HG02798 (cell line): ENCODE measurements around the gene UGCG.
"Not testable (repeated sequence)": the region's sequence is repeated elsewhere in the genome, so short reads cannot be mapped to it uniquely, and the experiment has no call there.

Source experiments
- ATAC-seq: cut with Tn5 transposase; IDR thresholded peaks from one replicate; pipeline ENCODE4 v1.9.1; 2021; ENCODE audit warnings: mild to moderate bottlenecking; ENCODE audit not compliant: unreplicated experiment, poor library complexity

UGCG gene

DNA sequence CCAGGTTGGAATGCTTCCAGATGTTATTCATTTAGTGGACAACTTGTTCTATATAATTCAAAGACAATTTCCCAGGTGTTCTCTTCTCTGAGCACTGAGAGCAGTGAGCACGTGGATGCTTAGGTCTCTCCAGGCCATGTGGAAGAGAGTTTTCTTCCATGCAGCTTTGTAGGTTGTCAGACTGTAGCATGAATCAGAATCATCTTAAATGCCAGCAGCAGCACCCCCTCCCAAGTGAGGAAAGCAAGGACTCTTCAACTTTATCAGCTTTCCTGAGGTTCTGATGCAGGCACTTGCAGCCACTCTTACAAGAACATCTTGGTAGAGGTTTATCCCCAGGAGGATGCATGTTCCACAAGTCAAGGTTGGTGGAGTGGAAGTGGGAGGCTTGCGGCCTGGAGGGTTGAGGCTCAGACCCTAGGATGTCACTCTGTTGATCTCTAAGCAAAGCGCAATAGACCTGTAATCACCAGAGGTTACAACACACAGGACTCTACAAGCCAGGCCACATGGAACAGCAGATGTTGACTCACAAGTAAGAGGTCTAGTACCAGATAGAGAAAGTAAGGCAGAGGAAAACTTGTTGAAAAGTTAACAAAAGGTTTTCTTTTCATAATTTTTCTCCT, 47.7 kb downstream of the UGCG start:
- no peak for ATAC-seq

DNA sequence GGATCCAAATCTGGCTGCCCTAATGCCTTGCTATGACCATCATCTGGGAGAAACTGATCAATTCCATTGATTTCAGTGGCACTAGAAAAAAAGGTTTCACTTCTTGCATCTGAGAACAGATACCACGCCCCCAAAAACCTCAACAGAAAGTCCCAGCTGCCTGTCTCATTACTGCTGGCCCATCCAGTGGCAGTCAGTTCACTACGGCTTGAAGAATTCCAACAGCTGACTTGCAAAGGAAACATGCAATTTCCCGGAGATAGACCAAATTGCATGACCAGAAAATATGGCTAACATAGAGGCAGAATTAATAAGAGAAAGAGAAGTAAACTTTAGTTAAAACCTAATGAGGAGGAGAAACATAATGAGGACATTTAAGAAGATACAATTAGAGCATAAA, 48.6 kb downstream of the UGCG start:
- ATAC-seq = peak; percentile 79

DNA sequence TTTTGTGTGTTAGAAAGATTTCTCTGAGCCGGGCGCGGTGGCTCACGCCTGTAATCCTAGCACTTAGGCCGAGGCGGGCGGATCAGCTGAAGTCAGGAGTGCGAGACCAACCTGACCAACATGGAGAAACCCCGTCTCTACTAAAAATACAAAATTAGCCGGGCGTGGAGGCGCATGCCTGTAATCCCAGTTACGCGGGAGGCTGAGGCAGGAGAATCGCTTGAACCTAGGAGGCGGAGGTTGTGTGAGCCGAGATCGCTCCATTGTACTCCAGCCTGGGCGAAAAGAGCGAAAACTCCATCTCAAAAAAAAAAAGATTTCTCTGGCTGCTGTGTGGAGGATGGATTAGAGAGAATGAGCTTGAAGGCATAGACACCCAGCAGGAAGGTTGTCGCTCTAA, 51.5 kb downstream of the UGCG start:
- ATAC-seq = not testable (repeated sequence)

DNA sequence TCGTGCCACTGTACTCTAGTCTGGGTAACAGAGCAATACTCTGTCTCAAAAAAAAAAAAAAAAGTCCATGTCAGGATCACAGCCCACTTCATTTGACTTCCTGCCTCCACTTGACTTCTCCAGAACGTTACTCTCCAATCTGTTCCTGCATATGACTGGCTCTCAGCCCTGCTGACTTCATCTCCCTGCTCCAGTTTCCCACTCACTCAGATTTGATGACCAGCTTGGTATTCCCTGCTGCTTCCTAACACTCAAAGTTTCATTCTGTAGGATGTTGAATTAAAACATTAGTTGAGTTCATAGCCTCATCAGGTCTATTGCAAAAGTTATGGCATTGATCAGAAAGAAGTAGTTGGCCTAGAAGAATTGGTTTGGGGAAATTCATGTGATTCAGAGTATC, 52.3 kb downstream of the UGCG start:
- ATAC-seq = no peak

DNA sequence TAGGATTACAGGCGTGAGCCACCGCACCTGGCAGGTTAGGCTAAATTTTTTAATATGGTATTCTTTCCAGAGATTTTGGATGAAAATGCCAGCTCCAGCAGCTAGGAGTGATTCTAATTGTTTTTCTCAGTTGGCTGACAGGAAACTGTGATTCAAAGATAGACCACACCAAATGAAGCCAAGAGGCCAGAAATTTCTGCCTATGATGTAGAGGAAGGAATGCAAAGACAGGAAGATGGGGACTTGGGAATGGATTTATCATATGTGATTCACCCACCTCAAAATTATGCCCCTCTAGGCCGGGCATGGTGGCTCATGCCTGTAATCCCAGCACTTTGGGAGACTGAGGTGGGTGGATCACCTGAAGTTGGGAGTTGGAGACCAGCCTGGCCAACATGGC, 53.3 kb downstream of the UGCG start:
- ATAC-seq = no peak

DNA sequence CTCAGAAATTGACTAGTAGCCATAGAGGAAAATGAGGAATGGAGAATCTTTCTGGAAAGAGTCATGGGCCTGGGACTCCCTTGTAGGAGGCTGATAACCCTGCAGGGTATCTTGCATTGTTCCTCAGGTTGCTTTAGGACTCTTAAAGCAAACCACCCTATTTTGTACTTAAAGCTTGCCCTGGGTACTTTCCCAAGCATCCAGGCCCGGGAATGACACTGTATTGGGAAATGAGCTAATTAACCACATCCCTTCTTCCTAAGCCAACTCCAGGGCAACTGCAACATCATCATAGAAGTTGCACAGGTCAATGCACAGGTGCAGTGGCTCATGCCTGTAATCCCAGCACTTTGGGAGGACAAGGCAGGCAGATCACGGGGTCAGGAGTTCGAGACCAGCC, 55.9 kb downstream of the UGCG start:
- no peak for ATAC-seq

DNA sequence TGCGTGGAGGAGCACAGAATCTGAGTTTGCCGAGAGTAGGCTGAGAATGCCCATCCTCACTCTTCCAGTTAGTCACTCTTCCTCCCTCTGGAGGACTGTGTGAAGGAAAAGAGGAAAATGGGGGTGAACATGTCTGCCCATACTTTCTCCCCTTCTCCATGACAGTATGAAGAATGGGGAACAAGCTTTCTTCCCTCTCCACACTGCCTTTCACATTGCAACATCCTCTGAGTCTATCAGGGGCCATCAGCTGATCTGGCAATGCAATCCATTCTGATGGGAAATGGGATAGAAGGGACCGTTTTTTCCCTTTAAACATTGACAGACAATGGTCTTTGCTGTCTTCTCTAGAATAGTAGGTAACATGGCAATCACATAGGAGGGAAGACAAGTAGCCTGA, 56.8 kb downstream of the UGCG start:
- no peak for ATAC-seq

DNA sequence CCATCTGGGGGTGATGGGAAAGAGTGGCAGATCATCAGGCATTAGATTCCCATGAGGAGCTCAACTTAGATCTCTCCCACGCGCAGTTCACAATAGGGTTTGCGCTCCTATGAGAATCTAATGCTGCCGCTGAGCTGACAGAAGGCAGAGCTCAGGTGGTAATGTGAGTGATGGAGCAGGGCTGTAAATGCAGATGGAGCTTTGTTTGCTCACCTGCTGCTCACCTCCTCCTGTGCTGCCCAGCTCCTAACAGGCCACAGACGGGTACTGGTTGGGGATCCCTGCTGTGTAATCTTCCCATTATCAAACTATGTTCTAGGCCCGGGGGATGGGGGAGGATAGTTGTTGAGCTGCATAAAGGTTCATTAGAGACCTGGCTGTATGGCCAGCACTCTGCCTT, 58.4 kb downstream of the UGCG start:
- no peak for ATAC-seq

DNA sequence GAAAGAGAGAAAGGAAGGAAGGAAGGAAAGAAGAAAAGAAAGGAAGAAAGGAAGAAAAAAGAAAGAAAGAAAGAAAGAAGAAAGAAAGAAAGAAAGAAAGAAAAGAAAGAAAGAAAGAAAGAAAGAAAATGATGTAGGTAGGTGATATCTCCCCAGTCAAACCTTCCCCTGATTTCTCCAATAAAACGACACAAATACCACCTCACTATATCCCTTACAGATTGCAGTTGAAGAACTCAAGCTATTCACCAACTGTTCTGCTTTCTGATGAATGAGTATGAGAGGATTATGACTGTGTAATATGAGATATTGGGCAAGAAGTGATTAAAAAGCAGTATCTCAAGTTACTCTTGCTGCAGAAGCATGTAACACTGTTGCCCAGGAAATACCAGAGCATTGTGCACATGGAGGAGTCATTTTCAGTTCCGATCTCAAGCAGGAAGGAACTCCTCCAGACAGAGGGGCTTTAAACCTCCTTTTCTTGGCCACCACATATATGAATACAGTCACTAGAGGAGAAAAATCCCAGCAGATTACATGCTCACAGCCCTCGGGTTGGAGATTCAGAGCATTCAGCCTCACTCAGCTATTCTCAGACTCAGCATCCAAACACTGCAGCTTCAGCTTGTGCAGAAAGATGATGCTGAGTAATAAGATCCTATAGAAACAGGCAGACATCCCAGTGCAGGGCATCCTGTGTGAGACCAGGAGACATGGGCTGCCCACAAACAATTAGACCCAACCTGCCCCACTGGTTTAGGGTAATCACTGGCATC, 61.4 kb downstream of the UGCG start:
- no peak for ATAC-seq

DNA sequence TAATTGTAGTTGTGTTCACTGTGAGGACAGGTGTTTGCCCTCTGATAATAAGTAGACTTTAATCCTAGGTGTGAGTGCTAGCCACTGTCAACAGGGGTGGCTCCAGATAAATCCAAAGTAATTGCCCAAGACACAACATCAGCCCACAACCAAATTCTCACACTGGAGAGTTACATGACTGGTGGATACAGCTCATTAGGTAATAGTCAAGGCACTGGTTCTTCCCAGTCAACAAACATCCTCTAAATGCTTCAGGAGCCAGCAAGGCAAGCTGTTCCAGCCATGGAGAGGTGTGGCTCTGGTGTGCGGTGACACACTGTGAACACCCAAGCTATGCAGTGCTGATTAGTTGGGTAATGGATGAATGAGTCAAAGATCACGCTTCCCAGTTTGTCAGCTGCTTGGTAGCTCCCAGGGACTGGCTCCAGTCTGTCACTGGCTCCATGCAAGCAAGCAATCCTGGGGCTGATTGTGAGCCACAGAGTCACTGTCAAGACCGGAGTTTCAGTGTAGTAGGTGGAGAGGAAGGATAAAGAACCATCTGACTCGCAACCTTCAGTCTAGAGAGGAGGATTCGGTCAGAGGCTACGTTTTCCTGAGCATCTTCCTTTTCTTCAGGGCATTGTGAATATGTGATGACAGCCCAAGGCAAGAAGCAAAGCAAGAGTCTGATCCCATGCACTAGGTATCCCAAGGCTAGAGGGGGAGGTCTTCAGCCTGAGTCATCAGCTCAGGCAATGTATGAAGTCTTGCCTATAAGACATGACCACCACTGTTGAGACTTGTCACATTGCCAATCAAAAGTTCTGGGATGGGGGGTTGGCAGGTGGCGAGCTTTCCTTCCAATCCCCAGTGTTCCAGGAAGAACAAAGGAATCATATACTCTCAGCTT, 63.1 kb downstream of the UGCG start:
- no peak for ATAC-seq

DNA sequence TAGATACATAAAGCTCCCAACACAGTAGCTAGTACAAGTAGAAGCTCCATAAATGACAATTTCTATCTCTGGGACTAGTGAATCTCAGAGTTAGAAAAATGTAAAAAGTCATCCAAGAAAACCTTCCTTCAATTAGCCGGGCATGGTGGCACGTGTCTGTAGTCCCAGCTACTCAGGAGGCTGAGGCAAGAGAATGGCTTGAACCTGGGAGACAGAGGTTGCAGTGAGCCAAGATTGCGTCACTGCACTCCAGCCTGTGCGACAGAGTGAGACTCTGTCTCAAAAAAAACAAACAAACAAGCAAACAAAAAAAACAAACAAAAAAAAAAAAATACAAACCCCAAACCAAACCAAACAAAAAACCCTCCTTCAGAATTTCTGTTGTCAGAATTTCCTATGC, 63.9 kb downstream of the UGCG start:
- ATAC-seq = not testable (repeated sequence)

DNA sequence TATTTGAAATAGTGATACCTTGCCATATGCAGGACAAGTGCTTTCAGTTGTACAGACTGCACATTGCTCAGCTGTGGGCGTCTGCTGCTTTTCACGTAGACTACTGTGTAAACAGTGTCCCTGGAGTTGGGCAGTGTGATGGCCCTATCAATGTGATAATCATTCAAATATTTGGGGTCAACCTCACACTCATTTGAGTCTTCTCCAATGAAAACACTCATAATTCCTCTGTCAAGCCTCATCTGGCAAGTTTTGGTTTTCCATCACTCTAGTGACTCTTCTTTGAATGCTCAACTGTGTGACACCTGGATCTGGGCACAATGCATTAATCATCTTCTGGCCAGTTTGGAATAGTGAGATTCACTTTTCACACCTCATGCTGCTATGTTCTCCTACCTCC, 64.4 kb downstream of the UGCG start:
- ATAC-seq = no peak

DNA sequence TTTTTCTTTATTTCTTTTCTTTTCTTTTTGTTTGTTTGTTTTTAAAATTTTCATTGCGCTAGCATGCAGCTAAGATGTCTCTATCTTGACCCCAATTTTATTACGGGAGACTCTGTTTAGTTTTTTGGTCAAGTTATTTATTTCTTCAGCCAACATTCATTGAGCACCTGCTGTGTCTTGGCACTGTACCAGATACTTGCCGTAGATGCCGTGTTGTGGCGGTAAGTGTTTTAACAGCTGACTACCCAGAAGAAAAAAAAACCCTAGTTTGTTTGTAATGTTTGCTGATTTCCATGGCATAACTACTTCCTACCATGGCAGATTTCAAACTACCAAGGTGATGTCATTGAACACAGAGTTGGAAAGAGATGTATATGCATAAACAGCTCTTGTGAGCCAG, 65.0 kb downstream of the UGCG start:
- no peak for ATAC-seq

DNA sequence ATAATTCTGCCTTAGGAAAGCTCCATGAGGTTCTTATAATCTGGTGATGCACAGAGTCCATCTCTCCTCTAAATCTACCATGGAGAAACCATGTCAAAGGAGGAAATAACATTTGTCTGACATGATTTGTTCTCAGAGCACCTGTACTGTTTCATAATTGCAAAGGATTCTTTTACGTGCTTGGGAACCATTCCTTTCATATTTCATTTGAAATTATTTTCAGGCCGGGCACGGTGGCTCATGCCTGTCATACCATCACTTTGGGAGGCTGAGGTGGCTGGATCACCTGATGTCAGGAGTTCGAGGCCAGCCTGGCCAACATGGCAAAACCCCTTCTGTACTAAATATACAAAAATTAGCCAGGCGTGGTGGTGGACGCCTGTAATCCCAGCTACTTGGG, 65.4 kb downstream of the UGCG start:
- ATAC-seq = no peak

DNA sequence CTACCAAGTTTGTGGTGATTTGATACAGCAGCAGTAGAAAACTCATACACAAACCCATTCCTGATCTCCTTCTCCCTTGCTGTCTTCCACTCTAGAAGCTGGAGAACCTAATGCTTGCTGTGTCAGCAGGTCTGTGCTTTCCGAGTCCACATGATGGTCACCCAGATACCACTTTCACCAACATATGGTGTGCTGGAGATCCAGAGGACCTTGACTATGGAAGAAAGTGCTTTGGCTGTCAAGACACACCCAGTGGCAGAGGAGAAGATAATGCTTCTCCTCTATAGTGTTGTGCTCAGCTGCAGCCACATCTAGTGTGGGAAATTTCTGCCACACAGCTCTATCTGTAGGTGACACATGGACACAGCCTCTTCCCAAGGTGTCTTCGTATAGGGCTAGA, 67.4 kb downstream of the UGCG start:
- ATAC-seq = no peak

DNA sequence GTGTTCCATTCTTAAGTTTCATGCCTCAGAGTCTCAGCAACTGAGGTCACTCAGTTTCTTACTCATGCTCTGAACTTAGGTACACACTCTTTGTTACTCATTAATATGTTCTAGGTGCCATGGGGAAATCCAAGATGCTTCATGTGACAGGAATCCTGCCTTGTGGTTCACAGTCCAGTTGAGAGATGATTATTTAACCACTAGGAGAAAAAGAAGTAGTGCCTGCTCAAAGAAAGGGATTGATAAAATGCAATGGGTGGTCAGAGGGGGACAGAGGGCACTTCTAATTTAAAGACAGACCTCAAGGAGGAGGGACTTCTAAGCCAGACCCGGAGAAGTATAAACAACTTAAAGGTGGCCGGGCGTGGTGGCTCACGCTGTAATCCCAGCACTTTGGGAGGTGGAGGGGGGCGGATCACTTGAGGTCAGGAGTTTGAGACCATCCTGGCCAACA, 69.0 kb downstream of the UGCG start:
- peak; percentile 81 for ATAC-seq

DNA sequence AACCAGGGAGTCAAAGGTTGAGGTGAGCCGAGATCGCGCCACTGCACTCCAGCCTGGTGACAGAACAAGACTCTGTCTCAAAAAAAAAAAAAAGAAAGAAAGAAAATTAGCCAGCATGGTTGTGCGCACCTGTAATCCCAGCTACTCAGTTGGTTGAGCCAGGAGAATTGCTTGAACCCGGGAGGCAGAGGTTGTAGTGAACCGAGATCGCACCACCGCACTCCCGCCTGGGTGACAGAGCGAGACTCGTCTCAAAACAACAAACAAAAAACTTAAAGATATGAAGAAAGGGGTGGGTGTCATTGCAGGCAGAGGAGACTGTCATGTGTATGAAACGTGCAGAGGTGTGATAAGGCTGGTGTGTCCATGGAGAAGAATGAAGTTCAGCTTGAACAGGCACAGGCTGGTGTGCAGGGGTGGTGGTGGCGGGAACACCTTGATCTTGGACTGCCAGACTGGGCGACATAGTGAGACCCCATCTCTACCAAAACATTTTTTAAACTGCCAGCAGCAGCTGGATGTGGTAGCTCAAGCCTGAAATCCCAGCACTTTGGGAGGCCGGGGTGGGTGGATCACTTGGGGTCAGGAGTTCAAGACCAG, 69.6 kb downstream of the UGCG start:
- ATAC-seq = no peak

DNA sequence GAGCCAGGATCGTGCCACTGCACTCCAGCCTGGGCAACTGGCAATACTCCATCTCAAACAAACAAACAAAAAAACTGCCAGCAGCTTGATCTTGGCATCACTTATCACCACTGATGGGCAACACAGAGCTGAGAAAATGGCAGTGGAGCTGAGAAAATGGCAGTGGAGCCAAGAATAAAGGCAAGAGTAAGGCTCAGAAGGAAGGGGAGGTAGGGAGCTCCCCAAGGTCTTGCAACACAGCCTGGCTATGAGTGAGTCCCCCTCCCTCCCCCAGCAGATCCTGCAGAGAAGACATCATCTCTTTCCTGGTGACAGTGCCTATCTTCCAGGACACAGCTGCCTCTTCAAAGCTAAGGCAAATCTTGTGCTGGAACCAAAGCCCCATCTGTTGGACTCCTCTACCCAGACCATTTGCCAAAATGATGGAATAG, 70.3 kb downstream of the UGCG start:
- ATAC-seq = no peak

DNA sequence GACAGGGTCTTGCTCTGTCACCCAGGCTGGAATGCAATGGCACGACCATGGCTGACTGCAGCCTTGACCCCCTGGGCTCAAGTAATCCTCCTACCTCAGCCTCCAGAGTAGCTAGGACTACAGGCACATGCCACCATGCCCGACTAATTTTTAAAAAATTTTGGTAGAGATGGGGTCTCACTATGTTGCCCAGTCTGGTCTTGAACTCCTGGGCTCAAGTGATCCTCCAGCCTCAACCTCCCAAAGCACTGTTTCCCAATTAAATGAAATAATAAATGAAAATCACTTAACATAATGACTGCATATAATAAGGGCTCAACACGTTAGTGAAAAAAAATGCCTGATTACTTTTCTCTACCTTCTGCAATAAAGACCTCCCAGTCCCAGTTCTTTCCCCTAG, 71.0 kb downstream of the UGCG start:
- no peak for ATAC-seq

DNA sequence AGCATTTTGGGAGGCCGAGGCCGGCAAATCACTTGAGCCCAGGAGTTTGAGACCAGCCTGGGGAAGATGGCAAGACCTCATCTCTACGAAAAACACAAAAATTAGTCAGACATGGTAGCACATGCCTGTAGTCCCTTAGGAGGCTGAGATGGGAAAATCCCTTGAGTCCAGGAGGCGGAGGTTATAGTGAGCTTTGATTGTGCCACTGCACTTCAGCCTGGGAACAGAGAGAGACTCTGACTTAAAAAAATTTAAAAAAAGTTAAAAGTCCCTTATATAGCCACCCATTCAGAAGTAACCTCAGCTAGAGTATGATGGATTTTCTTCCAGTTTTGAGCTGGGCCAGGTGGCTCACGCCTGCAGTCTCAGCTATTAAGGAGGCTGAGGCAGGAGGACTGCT, 72.4 kb downstream of the UGCG start:
- ATAC-seq = no peak

DNA sequence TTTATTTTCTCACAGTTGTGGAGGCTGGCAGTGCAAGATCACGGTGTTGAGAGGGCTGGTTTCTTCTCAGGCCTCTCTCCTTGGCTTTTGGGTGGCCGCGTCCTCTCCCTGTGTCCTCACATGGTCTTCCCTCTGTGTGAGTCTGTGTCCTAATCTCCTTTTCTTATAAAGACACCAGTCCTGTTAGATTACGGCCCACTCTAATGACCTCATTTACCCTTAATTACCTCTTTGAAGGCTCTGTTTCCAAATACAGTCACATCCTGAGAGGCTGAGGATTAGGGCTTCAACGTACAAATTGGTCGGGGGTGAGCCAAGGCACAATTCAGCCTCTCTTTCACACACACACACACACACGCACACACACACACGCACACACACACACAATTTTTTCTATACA, 73.0 kb downstream of the UGCG start:
- ATAC-seq = no peak
